Measurements from ENCODE around the gene ZNF740.

The ZNF740 gene

GRCh38 chr12:53226815-53227214 lies 46.3 kb downstream of the ZNF740 start:
- no peak for DNase-seq (ENCODE audit: low read depth in 2 of 2)

GRCh38 chr12:53227341-53227740 lies 46.8 kb downstream of the ZNF740 start:
- DNase-seq (ENCODE audit: low read depth in 2 of 2), result no peak

GRCh38 chr12:53227836-53228235 lies 47.3 kb downstream of the ZNF740 start:
- no peak for DNase-seq (ENCODE audit: low read depth in 2 of 2)

GRCh38 chr12:53229454-53229853 lies 48.9 kb downstream of the ZNF740 start:
- DNase-seq (ENCODE audit: low read depth in 2 of 2), result no peak

- no peak for DNase-seq (ENCODE audit: low read depth in 2 of 2)
These were observed 49.8 kb downstream of the ZNF740 start for GRCh38 chr12:53230108-53230845.

- DNase-seq (ENCODE audit: low read depth in 2 of 2), result no peak
These were observed 51.1 kb downstream of the ZNF740 start for GRCh38 chr12:53231671-53231920.

GRCh38 chr12:53231921-53232645 lies 51.6 kb downstream of the ZNF740 start, which contains the start of gene RARG:
Gene RARG (minus strand): TSS chr12:53232209. CDS start chr12:53227545, 4,664 bp downstream.
- DNase-seq (ENCODE audit: low read depth in 2 of 2), result peak; percentile 68 to 76

- no peak for DNase-seq (ENCODE audit: low read depth in 2 of 2)
These were observed 52.3 kb downstream of the ZNF740 start for GRCh38 chr12:53232646-53233461.

- DNase-seq (ENCODE audit: low read depth in 2 of 2), result no peak
These were observed 53.2 kb downstream of the ZNF740 start for GRCh38 chr12:53233671-53234121.

- no peak for DNase-seq (ENCODE audit: low read depth in 2 of 2)
These were observed 53.9 kb downstream of the ZNF740 start for GRCh38 chr12:53234271-53234914.

GRCh38 chr12:53235164-53235563 lies 54.6 kb downstream of the ZNF740 start:
- no peak for DNase-seq (ENCODE audit: low read depth in 2 of 2)

- no peak for DNase-seq (ENCODE audit: low read depth in 2 of 2)
These were observed 55.4 kb downstream of the ZNF740 start for GRCh38 chr12:53235742-53236442.

GRCh38 chr12:53236443-53237111 lies 56.1 kb downstream of the ZNF740 start:
- DNase-seq (ENCODE audit: low read depth in 2 of 2), result peak in 1 of 2 donors; percentile 52

GRCh38 chr12:53239643-53240258 lies 59.2 kb downstream of the ZNF740 start:
- no peak for DNase-seq (ENCODE audit: low read depth in 2 of 2)

- DNase-seq (ENCODE audit: low read depth in 2 of 2), result no peak
These were observed 61.3 kb downstream of the ZNF740 start for GRCh38 chr12:53241623-53242412.

GRCh38 chr12:53244337-53244736 lies 63.8 kb downstream of the ZNF740 start:
- no peak for DNase-seq (ENCODE audit: low read depth in 2 of 2)

All from stimulated activated CD8-positive, alpha-beta memory T cell treated with anti-CD3 and anti-CD28 coated beads, Interleukin-7, amount 100 ng/mL, for 4 hours (primary cell).